ENCODE results near the gene ATP6V0D1. TPM values are rescaled to one million over a fixed set of nuclear protein-coding genes. Genes with fewer than 3 reads are reported as not detected.

ATP6V0D1 gene
- total and polyA plus RNA-seq, 2 donors (not counting 1 experiment from before 2014, with no cell fraction given), result 62.1 to 91.0 TPM

DNA sequence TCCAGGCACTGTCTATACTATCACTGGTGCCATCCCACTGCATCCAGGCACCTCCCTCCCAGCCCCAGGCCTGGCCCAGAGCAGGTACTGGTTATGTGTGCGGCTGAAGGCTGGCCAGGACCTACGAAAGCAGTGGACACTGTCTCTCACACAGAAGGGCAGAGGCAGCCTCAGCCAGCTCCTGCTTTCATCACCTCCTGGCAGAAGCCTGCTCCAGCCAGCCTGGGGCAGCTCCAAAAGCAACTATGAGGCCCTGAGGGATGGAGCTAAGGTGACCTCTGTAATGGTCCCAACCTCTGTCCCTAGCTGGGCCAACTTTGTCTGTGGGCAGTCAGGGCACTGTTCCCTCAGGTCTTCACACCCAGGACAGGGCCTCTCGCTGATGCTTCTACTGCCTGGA is 31.2 kb downstream of the ATP6V0D1 start:
- ATAC-seq (ENCODE audit: low read depth), result no peak
- Mint-ChIP-seq H3K4me1 (peaks cover 3% of the 10 kb centered on the region), H3K27me3 (no peaks in the 10 kb centered on the region), H3K4me3 (no peak overlapping the region), H3K9me3 (ENCODE audit: insufficient read depth) (no peaks in the 10 kb centered on the region), H3K27ac (no peak overlapping the region)
- ChIA-PET CTCF (interaction anchor here (1.6 to 4.5 kb wide), 3 partner anchors 18 to 24 kb away, joined by 4 to 29 read pairs (median 6); no protein-coding TSS in a partner anchor), POLR2A (interaction anchor here (0.6 kb wide), 1 partner anchor 286 kb away, joined by 4 read pairs; no protein-coding TSS in a partner anchor)
- no peaks in the 10 kb centered on the region for H3K27me3 ChIP-seq (replicated peaks in 1 of 4; ENCODE audit: control extremely low read depth in 1 of 4, control insufficient read depth in 3 of 4, insufficient read depth in 4 of 4, low read length in 3 of 4)
- no peak overlapping the region for H3K4me2 ChIP-seq (replicated peaks; ENCODE audit: low read depth, low read length, poor library complexity, severe bottlenecking)
- TF ChIP-seq, protein P1, sequence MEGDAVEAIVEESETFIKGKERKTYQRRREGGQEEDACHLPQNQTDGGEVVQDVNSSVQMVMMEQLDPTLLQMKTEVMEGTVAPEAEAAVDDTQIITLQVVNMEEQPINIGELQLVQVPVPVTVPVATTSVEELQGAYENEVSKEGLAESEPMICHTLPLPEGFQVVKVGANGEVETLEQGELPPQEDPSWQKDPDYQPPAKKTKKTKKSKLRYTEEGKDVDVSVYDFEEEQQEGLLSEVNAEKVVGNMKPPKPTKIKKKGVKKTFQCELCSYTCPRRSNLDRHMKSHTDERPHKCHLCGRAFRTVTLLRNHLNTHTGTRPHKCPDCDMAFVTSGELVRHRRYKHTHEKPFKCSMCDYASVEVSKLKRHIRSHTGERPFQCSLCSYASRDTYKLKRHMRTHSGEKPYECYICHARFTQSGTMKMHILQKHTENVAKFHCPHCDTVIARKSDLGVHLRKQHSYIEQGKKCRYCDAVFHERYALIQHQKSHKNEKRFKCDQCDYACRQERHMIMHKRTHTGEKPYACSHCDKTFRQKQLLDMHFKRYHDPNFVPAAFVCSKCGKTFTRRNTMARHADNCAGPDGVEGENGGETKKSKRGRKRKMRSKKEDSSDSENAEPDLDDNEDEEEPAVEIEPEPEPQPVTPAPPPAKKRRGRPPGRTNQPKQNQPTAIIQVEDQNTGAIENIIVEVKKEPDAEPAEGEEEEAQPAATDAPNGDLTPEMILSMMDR (IDR thresholded peaks at IDR 0.05), result no peak
- no peak for TF ChIP-seq EZH2 (IDR thresholded peaks at IDR 0.05; ENCODE audit: borderline replicate concordance, insufficient read depth, low read depth, low read length, poor library complexity, severe bottlenecking)
- intact Hi-C loops (cut with micrococcal nuclease), result no loop called here
- peaks cover 0 to 78% of the 10 kb centered on the region in 2 experiments for H3K36me3 ChIP-seq (replicated peaks in 1 of 2; ENCODE audit: control extremely low read depth in 1 of 2, control insufficient read depth in 1 of 2, extremely low read depth in 1 of 2, insufficient read depth in 2 of 2, low read length in 1 of 2)
- H3K4me1 ChIP-seq (ENCODE audit: control insufficient read depth in 2 of 2, insufficient read depth in 2 of 2, low read length in 2 of 2), result no peaks in the 10 kb centered on the region
- H4K20me1 ChIP-seq (ENCODE audit: control insufficient read depth, insufficient read depth, low read length, poor library complexity, severe bottlenecking), result peaks cover 84% of the 10 kb centered on the region
- no peak overlapping the region for H3K4me3 ChIP-seq (ENCODE audit: control extremely low read depth in 1 of 5, extremely low read depth in 1 of 5, insufficient read depth in 1 of 5, low read depth in 2 of 5, low read length in 4 of 5)
- H3K9ac ChIP-seq (ENCODE audit: low read length), result no peak overlapping the region
- peaks cover 25% of the 10 kb centered on the region for H3K79me2 ChIP-seq (ENCODE audit: control insufficient read depth, insufficient read depth, low read length)
- H2AFZ ChIP-seq (ENCODE audit: insufficient read depth, low read depth, low read length, poor library complexity, severe bottlenecking), result no peak overlapping the region
- peaks cover 0 to 2% (median 0%) of the 10 kb centered on the region in 3 donors for H3K9me3 ChIP-seq (ENCODE audit: control extremely low read depth in 1 of 3, control insufficient read depth in 2 of 3, insufficient read depth in 1 of 3, low read length in 2 of 3)
- no peak for DNase-seq
- no peak overlapping the region for H3K27ac ChIP-seq (ENCODE audit: low read length in 2 of 2)
- WGBS (ENCODE audit: insufficient coverage), result 93% methylated on average over 3 of the region's 3 CpGs

DNA sequence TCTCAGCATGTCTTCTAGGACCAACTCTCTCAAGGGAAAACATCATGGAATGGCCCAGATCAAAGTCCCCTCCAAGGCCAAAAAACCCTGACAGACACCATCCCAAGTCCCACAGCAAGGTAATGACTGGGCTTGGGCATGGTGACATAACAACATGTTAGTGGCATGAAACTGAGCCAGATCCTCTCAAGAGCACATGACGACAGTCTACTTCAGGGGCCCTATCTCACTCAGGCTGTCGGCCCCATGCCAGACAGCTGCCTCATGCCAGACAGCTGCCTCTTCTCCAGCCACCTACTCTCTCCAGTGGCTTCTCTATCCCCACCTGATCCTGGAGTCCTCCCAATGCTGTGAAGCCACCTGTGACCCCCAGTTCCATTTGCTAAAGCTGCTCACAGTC is 31.6 kb downstream of the ATP6V0D1 start:
- H3K9ac ChIP-seq (ENCODE audit: low read length), result no peak overlapping the region
- H3K4me2 ChIP-seq (replicated peaks; ENCODE audit: low read depth, low read length, poor library complexity, severe bottlenecking), result no peak overlapping the region
- no peaks in the 10 kb centered on the region for H3K27me3 ChIP-seq (replicated peaks in 1 of 4; ENCODE audit: control extremely low read depth in 1 of 4, control insufficient read depth in 3 of 4, insufficient read depth in 4 of 4, low read length in 3 of 4)
- DNase-seq (no peak), ATAC-seq (ENCODE audit: low read depth) (no peak)
- peaks cover 0 to 2% (median 0%) of the 10 kb centered on the region in 3 donors for H3K9me3 ChIP-seq (ENCODE audit: control extremely low read depth in 1 of 3, control insufficient read depth in 2 of 3, insufficient read depth in 1 of 3, low read length in 2 of 3)
- H3K27ac ChIP-seq (ENCODE audit: low read length in 2 of 2), result no peak overlapping the region
- Mint-ChIP-seq H3K4me3 (no peak overlapping the region), H3K27me3 (no peaks in the 10 kb centered on the region), H3K9me3 (ENCODE audit: insufficient read depth) (no peaks in the 10 kb centered on the region), H3K4me1 (peaks cover 3% of the 10 kb centered on the region), H3K27ac (no peak overlapping the region)
- TF ChIP-seq, protein P1 (IDR thresholded peaks at IDR 0.05), result no peak
- TF ChIP-seq EZH2 (IDR thresholded peaks at IDR 0.05; ENCODE audit: borderline replicate concordance, insufficient read depth, low read depth, low read length, poor library complexity, severe bottlenecking), result no peak
- H3K4me1 ChIP-seq (ENCODE audit: control insufficient read depth in 2 of 2, insufficient read depth in 2 of 2, low read length in 2 of 2), result no peaks in the 10 kb centered on the region
- H3K79me2 ChIP-seq (ENCODE audit: control insufficient read depth, insufficient read depth, low read length), result peaks cover 22% of the 10 kb centered on the region
- CTCF ChIA-PET, result interaction anchor here (1.6 to 4.5 kb wide), 3 partner anchors 19 to 24 kb away, joined by 4 to 29 read pairs (median 6); no protein-coding TSS in a partner anchor
- H2AFZ ChIP-seq (ENCODE audit: insufficient read depth, low read depth, low read length, poor library complexity, severe bottlenecking), result no peak overlapping the region
- POLR2A ChIA-PET, result no interaction called here
- intact Hi-C loops (cut with micrococcal nuclease), result no loop called here
- no peak overlapping the region for H3K4me3 ChIP-seq (ENCODE audit: control extremely low read depth in 1 of 5, extremely low read depth in 1 of 5, insufficient read depth in 1 of 5, low read depth in 2 of 5, low read length in 4 of 5)
- peaks cover 0 to 82% of the 10 kb centered on the region in 2 experiments for H3K36me3 ChIP-seq (replicated peaks in 1 of 2; ENCODE audit: control extremely low read depth in 1 of 2, control insufficient read depth in 1 of 2, extremely low read depth in 1 of 2, insufficient read depth in 2 of 2, low read length in 1 of 2)
- 96% methylated on average over 2 of the region's 2 CpGs for WGBS (ENCODE audit: insufficient coverage)
- H4K20me1 ChIP-seq (ENCODE audit: control insufficient read depth, insufficient read depth, low read length, poor library complexity, severe bottlenecking), result peaks cover 84% of the 10 kb centered on the region
